NCI-H2196 (cell line): Measurements from ENCODE around the gene HACL1.

ENCODE experiments used
- DNase-seq: peaks from one replicate; lab custom pipeline; 2025; ENCODE audit not compliant: unreplicated experiment; lab: John Stamatoyannopoulos, UW

Gene HACL1

DNA sequence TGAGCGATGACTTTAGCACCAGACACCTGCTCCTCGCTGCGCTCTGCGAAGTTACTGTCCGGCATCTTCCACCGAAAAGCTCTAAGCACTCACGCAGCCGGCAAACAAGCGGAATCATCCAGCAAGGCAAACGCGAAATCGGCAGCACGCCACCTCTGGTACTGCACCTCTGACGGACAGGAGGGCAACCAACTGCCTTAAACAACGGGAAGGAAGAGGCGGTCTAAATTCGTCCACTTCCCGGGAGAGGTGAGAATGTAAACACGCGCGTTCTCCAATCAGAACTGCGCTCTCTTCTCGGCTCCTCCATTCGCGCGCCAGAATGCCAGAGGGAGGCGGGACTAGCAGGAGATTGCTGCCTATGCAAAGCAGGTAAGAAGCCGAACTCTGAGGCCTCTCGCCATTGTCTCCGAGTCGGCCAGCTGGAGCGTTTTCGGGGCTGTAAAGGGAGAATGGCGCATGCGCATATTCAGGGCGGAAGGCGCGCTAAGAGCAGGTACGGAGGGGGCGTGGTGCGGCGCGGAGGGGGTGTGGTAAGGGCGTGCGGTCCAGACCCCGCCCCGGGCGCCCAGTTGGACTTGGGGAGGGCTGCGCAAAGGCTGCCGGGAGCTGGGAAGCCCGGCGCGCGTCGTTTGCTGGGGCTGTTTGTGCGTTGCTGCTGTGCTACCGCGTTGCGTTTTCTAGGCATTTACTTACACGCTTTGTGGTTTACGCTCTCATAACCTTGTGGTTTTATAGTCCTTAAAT is at the start of gene HACL1, which contains the start of gene BTD:
Gene HACL1 (minus strand): TSS at position 171 of the 747 bp plus-strand sequence. CDS start 106 bp downstream, at position 65.
Gene BTD (plus strand): TSS at position 347 of the 747 bp plus-strand sequence. CDS start 33,695 bp downstream, outside the sequence.
- no peak for DNase-seq

GRCh38 chr3:15649858-15650257 is 48.5 kb upstream of the HACL1 start:
- DNase-seq: no peak

GRCh38 chr3:15649341-15649740 is 48.0 kb upstream of the HACL1 start:
- DNase-seq: no peak

GRCh38 chr3:15647611-15648167 is 46.3 kb upstream of the HACL1 start:
- no peak for DNase-seq

GRCh38 chr3:15646851-15647511 is 45.6 kb upstream of the HACL1 start:
- DNase-seq: no peak

DNA sequence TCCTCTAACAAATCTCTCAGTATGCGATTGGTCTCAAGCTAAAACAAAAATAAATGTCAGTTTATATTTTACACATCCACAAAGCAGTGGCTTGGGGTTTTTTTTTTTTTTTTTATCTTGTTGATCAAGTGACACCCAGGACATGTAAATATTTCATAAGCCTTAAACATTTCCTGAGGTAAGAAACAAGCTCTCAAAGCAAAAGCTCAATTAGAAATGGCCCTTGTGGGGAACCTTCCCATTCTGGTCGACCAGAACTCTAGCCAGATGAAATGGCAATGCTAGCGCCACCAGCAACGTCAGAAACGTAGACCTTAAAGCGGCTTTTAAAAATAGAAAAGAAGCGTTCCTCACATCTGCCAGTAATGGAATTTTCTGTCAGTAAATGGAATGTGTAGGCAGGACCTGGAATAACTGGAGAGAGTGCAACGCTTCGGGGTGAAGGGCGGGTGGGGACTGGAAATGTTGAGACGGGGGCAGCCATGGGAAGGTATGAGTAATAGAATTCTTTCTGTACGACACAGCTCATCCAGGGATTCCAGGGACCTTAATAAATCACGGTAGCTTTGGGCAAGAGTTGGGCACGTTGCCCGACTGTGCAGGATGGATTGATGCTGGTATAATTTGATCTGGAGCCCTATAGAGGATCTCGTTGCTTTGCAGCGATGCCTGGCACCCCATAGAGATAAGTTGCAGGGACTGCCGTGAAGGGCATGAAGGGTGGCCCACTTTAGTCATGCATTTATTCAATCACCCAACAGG is 44.6 kb upstream of the HACL1 start:
- DNase-seq: no peak

- no peak for DNase-seq
These were observed 43.9 kb upstream of the HACL1 start for GRCh38 chr3:15645246-15645645.

DNA sequence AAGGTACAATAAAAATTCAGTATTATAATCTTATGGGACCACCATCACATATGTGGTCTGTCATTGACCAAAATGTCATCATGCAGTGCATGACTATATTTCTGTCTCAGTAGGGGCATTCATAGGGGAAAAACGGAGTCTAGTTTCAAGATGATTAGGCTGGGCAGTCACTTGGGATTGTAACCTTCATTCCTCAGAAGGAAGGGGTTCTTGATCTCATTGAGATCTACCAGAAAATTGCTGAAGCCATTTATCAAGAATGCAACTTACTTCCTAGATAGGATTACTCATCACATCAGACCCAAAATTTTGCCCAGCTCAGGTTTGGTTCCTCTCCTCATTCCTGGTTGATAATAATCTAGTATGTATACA is 37.5 kb upstream of the HACL1 start:
- no peak for DNase-seq

- DNase-seq: no peak
These were observed 37.0 kb upstream of the HACL1 start for GRCh38 chr3:15638193-15638890.

DNA sequence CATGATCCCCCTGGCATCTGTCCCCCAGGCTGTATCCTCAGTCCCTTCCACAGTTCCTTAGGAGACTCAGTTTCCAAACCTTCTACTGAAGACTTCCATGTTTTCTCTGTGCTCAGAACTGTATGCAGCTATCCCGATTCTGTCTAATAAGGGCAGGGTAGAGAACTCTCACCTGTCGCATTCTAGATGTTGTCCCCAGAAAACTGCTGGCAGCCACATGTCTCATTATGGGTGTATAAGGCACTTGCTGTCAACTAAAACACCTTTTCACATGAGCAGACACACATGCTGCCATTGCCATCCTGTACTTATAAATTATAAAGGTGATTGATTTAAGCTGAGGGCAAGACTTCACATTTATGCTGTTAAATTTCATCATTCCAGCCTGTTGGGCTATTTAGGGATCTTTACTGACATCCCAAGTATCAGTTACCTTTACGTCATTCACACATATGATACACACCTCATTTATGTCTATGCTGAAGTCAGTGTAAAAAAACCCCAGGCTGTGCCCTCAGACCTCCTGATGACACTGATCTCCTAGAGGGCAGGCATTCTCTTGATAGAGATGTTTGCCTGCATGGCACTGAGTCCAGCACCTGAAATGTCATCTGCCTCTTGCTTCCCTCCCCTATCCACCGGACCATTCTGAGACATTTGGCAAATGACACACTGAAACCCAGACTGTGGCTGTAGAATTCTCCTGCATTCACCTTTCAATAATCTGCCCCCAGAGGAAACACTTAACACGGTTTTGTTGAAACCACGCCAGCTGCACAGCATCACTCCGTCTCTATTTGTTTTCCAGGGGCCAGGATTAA is 36.0 kb upstream of the HACL1 start:
- no peak for DNase-seq

- DNase-seq: no peak
These were observed 34.8 kb upstream of the HACL1 start for GRCh38 chr3:15636028-15636709.

DNA sequence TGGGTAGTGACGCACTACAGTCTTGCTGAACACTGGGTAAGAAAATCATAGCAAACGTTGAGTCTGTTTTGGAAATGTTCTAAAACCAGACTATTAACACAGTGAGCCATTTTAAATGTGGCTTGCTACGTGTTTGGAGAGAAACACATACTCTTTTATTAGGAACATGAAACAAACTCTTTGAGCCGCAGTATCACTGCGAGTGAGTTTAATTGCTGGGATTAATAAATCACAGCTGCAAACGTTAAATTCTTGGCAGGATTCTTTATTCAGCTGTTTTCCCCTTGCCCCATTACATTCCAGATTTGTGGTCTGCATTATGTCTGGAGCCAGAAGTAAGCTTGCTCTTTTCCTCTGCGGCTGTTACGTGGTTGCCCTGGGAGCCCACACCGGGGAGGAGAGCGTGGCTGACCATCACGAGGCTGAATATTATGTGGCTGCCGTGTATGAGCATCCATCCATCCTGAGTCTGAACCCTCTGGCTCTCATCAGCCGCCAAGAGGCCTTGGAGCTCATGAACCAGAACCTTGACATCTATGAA is 33.8 kb upstream of the HACL1 start:
- DNase-seq: no peak

- DNase-seq: no peak
These were observed 33.3 kb upstream of the HACL1 start for GRCh38 chr3:15634671-15635070.

GRCh38 chr3:15633766-15634598 is 32.6 kb upstream of the HACL1 start:
- no peak for DNase-seq

- no peak for DNase-seq
These were observed 31.8 kb upstream of the HACL1 start for GRCh38 chr3:15633159-15633558.

GRCh38 chr3:15632212-15632580 is 30.8 kb upstream of the HACL1 start:
- no peak for DNase-seq

- no peak for DNase-seq
These were observed 30.2 kb upstream of the HACL1 start for GRCh38 chr3:15631426-15632211.
